Measurements from ENCODE around the gene CA4.

CA4 gene

GRCh38 chr17:60158751-60159478 lies 9.1 kb downstream of the CA4 start:
- Mint-ChIP-seq H3K27me3 (peaks cover 15% of the 10 kb centered on the region), H3K4me1 (ENCODE audit: low read depth) (no peaks in the 10 kb centered on the region), H3K4me3 (no peak overlapping the region), H3K9me3 (no peaks in the 10 kb centered on the region), H3K36me3 (ENCODE audit: low read depth) (no peaks in the 10 kb centered on the region), H3K27ac (no peak overlapping the region)

- H3K4me3 Mint-ChIP-seq = no peak overlapping the region
- H3K36me3 Mint-ChIP-seq (ENCODE audit: low read depth) = no peaks in the 10 kb centered on the region
- no peaks in the 10 kb centered on the region for H3K9me3 Mint-ChIP-seq
- H3K27me3 Mint-ChIP-seq = peaks cover 15% of the 10 kb centered on the region
- H3K27ac Mint-ChIP-seq = no peak overlapping the region
- no peaks in the 10 kb centered on the region for H3K4me1 Mint-ChIP-seq (ENCODE audit: low read depth)
Measured at GRCh38 chr17:60159479-60159866, 9.7 kb downstream of the CA4 start.

- Mint-ChIP-seq H3K4me1 (ENCODE audit: low read depth) (peaks cover 6% of the 10 kb centered on the region), H3K4me3 (no peak overlapping the region), H3K9me3 (no peaks in the 10 kb centered on the region), H3K27me3 (peaks cover 9% of the 10 kb centered on the region), H3K36me3 (ENCODE audit: low read depth) (no peaks in the 10 kb centered on the region), H3K27ac (no peak overlapping the region)
Measured at GRCh38 chr17:60160829-60161501, 11.2 kb downstream of the CA4 start.

GRCh38 chr17:60161598-60162330 lies 12.0 kb downstream of the CA4 start:
- peaks cover 10% of the 10 kb centered on the region for H3K4me1 Mint-ChIP-seq (ENCODE audit: low read depth)
- H3K36me3 Mint-ChIP-seq (ENCODE audit: low read depth) = no peaks in the 10 kb centered on the region
- H3K9me3 Mint-ChIP-seq = no peaks in the 10 kb centered on the region
- H3K4me3 Mint-ChIP-seq = no peak overlapping the region
- no peak overlapping the region for H3K27ac Mint-ChIP-seq
- peaks cover 9% of the 10 kb centered on the region for H3K27me3 Mint-ChIP-seq

GRCh38 chr17:60163108-60163784 lies 13.5 kb downstream of the CA4 start:
- H3K4me3 Mint-ChIP-seq = no peak overlapping the region
- peaks cover 10% of the 10 kb centered on the region for H3K4me1 Mint-ChIP-seq (ENCODE audit: low read depth)
- no peaks in the 10 kb centered on the region for H3K9me3 Mint-ChIP-seq
- no peaks in the 10 kb centered on the region for H3K36me3 Mint-ChIP-seq (ENCODE audit: low read depth)
- no peak overlapping the region for H3K27ac Mint-ChIP-seq
- peaks cover 9% of the 10 kb centered on the region for H3K27me3 Mint-ChIP-seq

GRCh38 chr17:60164164-60164563 lies 14.4 kb downstream of the CA4 start:
- H3K36me3 Mint-ChIP-seq (ENCODE audit: low read depth) = no peaks in the 10 kb centered on the region
- peaks cover 9% of the 10 kb centered on the region for H3K27me3 Mint-ChIP-seq
- H3K9me3 Mint-ChIP-seq = no peaks in the 10 kb centered on the region
- no peak overlapping the region for H3K27ac Mint-ChIP-seq
- H3K4me3 Mint-ChIP-seq = no peak overlapping the region
- peaks cover 10% of the 10 kb centered on the region for H3K4me1 Mint-ChIP-seq (ENCODE audit: low read depth)

- Mint-ChIP-seq H3K27me3 (peaks cover 9% of the 10 kb centered on the region), H3K4me3 (no peak overlapping the region), H3K36me3 (ENCODE audit: low read depth) (no peaks in the 10 kb centered on the region), H3K27ac (no peak overlapping the region), H3K4me1 (ENCODE audit: low read depth) (peaks cover 12% of the 10 kb centered on the region), H3K9me3 (no peaks in the 10 kb centered on the region)
Measured at GRCh38 chr17:60164697-60165096, 14.9 kb downstream of the CA4 start.

- Mint-ChIP-seq H3K36me3 (ENCODE audit: low read depth) (no peaks in the 10 kb centered on the region), H3K4me3 (no peak overlapping the region), H3K27ac (no peak overlapping the region), H3K27me3 (peaks cover 6% of the 10 kb centered on the region), H3K4me1 (ENCODE audit: low read depth) (peaks cover 17% of the 10 kb centered on the region), H3K9me3 (no peaks in the 10 kb centered on the region)
Measured at GRCh38 chr17:60165223-60165622, 15.4 kb downstream of the CA4 start.

GRCh38 chr17:60165971-60166370 lies 16.2 kb downstream of the CA4 start:
- no peaks in the 10 kb centered on the region for H3K9me3 Mint-ChIP-seq
- no peak overlapping the region for H3K4me3 Mint-ChIP-seq
- no peaks in the 10 kb centered on the region for H3K36me3 Mint-ChIP-seq (ENCODE audit: low read depth)
- H3K27ac Mint-ChIP-seq = no peak overlapping the region
- peaks cover 22% of the 10 kb centered on the region for H3K4me1 Mint-ChIP-seq (ENCODE audit: low read depth)
- H3K27me3 Mint-ChIP-seq = peaks cover 3% of the 10 kb centered on the region

- Mint-ChIP-seq H3K4me3 (no peak overlapping the region), H3K4me1 (ENCODE audit: low read depth) (peaks cover 22% of the 10 kb centered on the region), H3K9me3 (no peaks in the 10 kb centered on the region), H3K36me3 (ENCODE audit: low read depth) (no peaks in the 10 kb centered on the region), H3K27ac (no peak overlapping the region), H3K27me3 (no peaks in the 10 kb centered on the region)
Measured at GRCh38 chr17:60167065-60167741, 17.4 kb downstream of the CA4 start.

- no peak overlapping the region for H3K4me3 Mint-ChIP-seq
- no peak overlapping the region for H3K27ac Mint-ChIP-seq
- no peaks in the 10 kb centered on the region for H3K36me3 Mint-ChIP-seq (ENCODE audit: low read depth)
- H3K9me3 Mint-ChIP-seq = no peaks in the 10 kb centered on the region
- no peaks in the 10 kb centered on the region for H3K27me3 Mint-ChIP-seq
- peaks cover 27% of the 10 kb centered on the region for H3K4me1 Mint-ChIP-seq (ENCODE audit: low read depth)
Measured at GRCh38 chr17:60168654-60169053, 18.9 kb downstream of the CA4 start.

- Mint-ChIP-seq H3K9me3 (no peaks in the 10 kb centered on the region), H3K27ac (peak overlapping the region; percentile 16), H3K27me3 (no peaks in the 10 kb centered on the region), H3K36me3 (ENCODE audit: low read depth) (no peaks in the 10 kb centered on the region), H3K4me3 (no peak overlapping the region), H3K4me1 (ENCODE audit: low read depth) (peaks cover 27% of the 10 kb centered on the region)
Measured at GRCh38 chr17:60169921-60170817, 20.4 kb downstream of the CA4 start.

GRCh38 chr17:60170835-60171752 lies 21.3 kb downstream of the CA4 start:
- no peak overlapping the region for H3K4me3 Mint-ChIP-seq
- no peaks in the 10 kb centered on the region for H3K36me3 Mint-ChIP-seq (ENCODE audit: low read depth)
- peaks cover 20% of the 10 kb centered on the region for H3K4me1 Mint-ChIP-seq (ENCODE audit: low read depth)
- no peak overlapping the region for H3K27ac Mint-ChIP-seq
- H3K27me3 Mint-ChIP-seq = no peaks in the 10 kb centered on the region
- H3K9me3 Mint-ChIP-seq = no peaks in the 10 kb centered on the region
